Loucy (cell line): ENCODE measurements around the gene GORASP2.

Source experiments
- H2AFZ ChIP-seq: fragments of 200-600 bp; sonication (generic); 2 replicates; pipeline ENCODE4 v1.6.0; 2016; ENCODE audit warnings: antibody characterized with exemption, mild to moderate bottlenecking, low read length, moderate library complexity
- H3F3A ChIP-seq: fragments of 200-600 bp; 2 replicates; pipeline ENCODE4 v1.6.0; 2016; ENCODE audit warnings: antibody characterized with exemption, low read depth, mild to moderate bottlenecking
- H3K27me3 ChIP-seq: fragments of 200-600 bp; sonication (generic); 2 replicates; pipeline ENCODE4 v1.6.1; 2014; ENCODE audit warnings: low read length, mild to moderate bottlenecking; ENCODE audit not compliant: insufficient read depth, poor library complexity, severe bottlenecking
- H3K36me3 ChIP-seq: fragments of 200-600 bp; sonication (generic); 2 replicates; pipeline ENCODE4 v1.6.1; 2016; ENCODE audit warnings: low read length; ENCODE audit not compliant: insufficient read depth
- H3K4me1 ChIP-seq: fragments of 200-600 bp; sonication (generic); 2 replicates; pipeline ENCODE4 v1.5.1; 2014; ENCODE audit warnings: low read length, mild to moderate bottlenecking; ENCODE audit not compliant: insufficient read depth, poor library complexity, severe bottlenecking
- H3K4me2 ChIP-seq: fragments of 200-600 bp; sonication (generic); 2 replicates; pipeline ENCODE4 v1.6.0; 2014; ENCODE audit warnings: antibody characterized with exemption, low read length, low read depth, mild to moderate bottlenecking; ENCODE audit not compliant: poor library complexity, severe bottlenecking
- H3K4me3 ChIP-seq: fragments of 200-600 bp; sonication (generic); 2 replicates; pipeline ENCODE4 v1.5.1; 2014; ENCODE audit warnings: low read length, mild to moderate bottlenecking, mixed read lengths; ENCODE audit not compliant: poor library complexity, severe bottlenecking
- H3K79me2 ChIP-seq: fragments of 200-600 bp; sonication (generic); 2 replicates; pipeline ENCODE4 v1.6.1; 2014; ENCODE audit warnings: low read length; ENCODE audit not compliant: insufficient read depth
- H3K9ac ChIP-seq: fragments of 200-600 bp; sonication (generic); 2 replicates; pipeline ENCODE4 v1.6.0; 2014; ENCODE audit warnings: mild to moderate bottlenecking, low read depth, low read length, moderate library complexity; ENCODE audit not compliant: poor library complexity, severe bottlenecking
- H3K9me2 ChIP-seq: fragments of 200-600 bp; sonication (generic); replicated peaks from 2 replicates; pipeline ENCODE4 v1.6.1; 2016; ENCODE audit warnings: low read depth, low read length, mixed read lengths
- H3K9me3 ChIP-seq: fragments of 200-600 bp; sonication (generic); 2 replicates; pipeline ENCODE4 v1.6.1; 2014; ENCODE audit warnings: mild to moderate bottlenecking, antibody characterized with exemption, low read length, low read depth; ENCODE audit not compliant: insufficient read depth
- H4K20me1 ChIP-seq: fragments of 200-600 bp; sonication (generic); 2 replicates; pipeline ENCODE4 v1.6.0; 2014; ENCODE audit warnings: antibody characterized with exemption, low read length, mild to moderate bottlenecking; ENCODE audit not compliant: insufficient read depth, poor library complexity, severe bottlenecking
- CTCF ChIP-seq: fragments of 200-600 bp; sonication (generic); conservative IDR thresholded peaks from 2 replicates; pipeline ENCODE4 v1.5.1; 2014; ENCODE audit warnings: mild to moderate bottlenecking, antibody characterized with exemption, low read length
- EZH2phosphoT487 ChIP-seq: fragments of 200-600 bp; IDR thresholded peaks from 2 replicates; pipeline ENCODE4 v1.6.1; 2018; ENCODE audit warnings: antibody characterized with exemption, mild to moderate bottlenecking, moderate library complexity, borderline replicate concordance

Gene GORASP2

GRCh38 chr2:170929686-170930050, 615 bp downstream of the GORASP2 start:
- Histone ChIP-seq H3K9ac (peak overlapping the region; percentile 87), H2AFZ (peak overlapping the region; percentile 88), H3K79me2 (peaks cover 56% of the 10 kb centered on the region)

GRCh38 chr2:170930131-170930990, 1.3 kb downstream of the GORASP2 start:
- Histone ChIP-seq H3K4me1 (peaks cover 43% of the 10 kb centered on the region), H3K9me3 (no peaks in the 10 kb centered on the region), H3K9ac (peak overlapping the region; percentile 87), H3K36me3 (no peaks in the 10 kb centered on the region; the same call in 1 of the 2 replicates), H3F3A (no peaks in the 10 kb centered on the region), H3K9me2 (no peaks in the 10 kb centered on the region), H3K4me2 (peak overlapping the region; percentile 84), H3K27me3 (no peaks in the 10 kb centered on the region), H4K20me1 (peaks cover 57% of the 10 kb centered on the region), H3K4me3 (peak overlapping the region; percentile 96), H3K79me2 (peaks cover 63% of the 10 kb centered on the region), H2AFZ (peak overlapping the region; percentile 88)
- TF ChIP-seq EZH2phosphoT487: no peak
- no peak; the same call in 1 of the 2 replicates for TF ChIP-seq CTCF

More at GRCh38 chr2:170929686-170930050, 615 bp downstream of the GORASP2 start:
- Histone ChIP-seq H3K9me3 (peaks cover 2% of the 10 kb centered on the region; the same call in 1 of the 2 replicates), H3K4me3 (peak overlapping the region; percentile 96), H3F3A (no peaks in the 10 kb centered on the region), H3K36me3 (no peaks in the 10 kb centered on the region; the same call in 1 of the 2 replicates), H3K9me2 (no peaks in the 10 kb centered on the region), H3K4me1 (peaks cover 43% of the 10 kb centered on the region), H3K27me3 (no peaks in the 10 kb centered on the region), H3K4me2 (peak overlapping the region; percentile 84), H4K20me1 (peaks cover 51% of the 10 kb centered on the region)
- no peak for TF ChIP-seq EZH2phosphoT487
- TF ChIP-seq CTCF: no peak

GRCh38 chr2:170930991-170931266, 1.9 kb downstream of the GORASP2 start:
- H3K36me3 ChIP-seq: no peaks in the 10 kb centered on the region; the same call in 1 of the 2 replicates
- H3K79me2 ChIP-seq: peaks cover 69% of the 10 kb centered on the region
- H3K9me2 ChIP-seq: no peaks in the 10 kb centered on the region
- no peak for TF ChIP-seq EZH2phosphoT487
- TF ChIP-seq CTCF: no peak
- no peak overlapping the region for H2AFZ ChIP-seq
- no peaks in the 10 kb centered on the region for H3K27me3 ChIP-seq
- no peaks in the 10 kb centered on the region for H3K9me3 ChIP-seq
- H3K4me2 ChIP-seq: peak overlapping the region; percentile 84
- peak overlapping the region; percentile 87 for H3K9ac ChIP-seq
- peaks cover 62% of the 10 kb centered on the region for H4K20me1 ChIP-seq
- H3K4me1 ChIP-seq: peaks cover 43% of the 10 kb centered on the region
- peak overlapping the region; percentile 96 for H3K4me3 ChIP-seq
- H3F3A ChIP-seq: no peaks in the 10 kb centered on the region
